Eye (tissue), 1 donor: ENCODE data around the gene MTMR12.
"Not testable (repeated sequence)": the region's sequence is repeated elsewhere in the genome, so short reads cannot be mapped to it uniquely, and the experiment has no call there.

Source experiments
- DNase-seq: peaks from one replicate; pipeline ENCODE4 v3.0.0-alpha.2; 2015

MTMR12 gene

DNA sequence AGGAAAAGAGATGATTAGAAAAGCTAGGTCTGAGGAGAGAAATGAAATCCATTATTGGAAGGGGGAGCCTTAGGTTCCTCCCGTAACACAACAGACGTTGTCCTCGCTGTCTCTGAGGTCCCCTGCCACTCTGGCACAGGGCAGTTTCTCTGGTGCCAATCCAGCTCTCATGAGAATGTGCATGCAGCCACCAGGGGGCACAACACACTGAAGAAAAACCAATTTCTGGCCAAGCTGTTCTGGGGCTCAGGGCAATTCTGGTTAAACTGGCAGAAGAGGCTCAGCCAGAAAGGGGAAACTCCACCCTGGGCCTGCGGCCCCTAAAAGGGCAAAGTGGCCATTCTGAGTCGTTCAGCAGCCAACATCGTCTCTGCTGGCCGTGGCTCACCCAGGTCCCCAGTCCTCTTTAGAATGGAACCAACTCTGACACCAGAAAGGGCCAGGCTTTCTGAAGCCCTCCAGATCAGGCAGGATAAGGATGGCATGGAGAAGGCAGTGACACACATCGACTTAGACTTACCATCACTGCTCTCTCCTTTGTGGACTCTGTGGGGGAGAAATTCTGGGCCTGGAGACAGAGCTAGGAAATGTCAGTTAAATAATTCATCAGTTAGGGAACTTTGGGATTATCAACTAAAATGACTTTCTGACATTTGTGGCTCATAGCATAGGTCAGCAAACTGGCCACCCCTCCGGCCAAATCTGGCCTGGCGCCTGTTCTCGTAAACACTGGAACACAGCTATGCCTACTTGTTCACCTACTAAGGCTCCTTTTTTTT lies 80.1 kb downstream of the MTMR12 start:
- DNase-seq, result peak; percentile 81

DNA sequence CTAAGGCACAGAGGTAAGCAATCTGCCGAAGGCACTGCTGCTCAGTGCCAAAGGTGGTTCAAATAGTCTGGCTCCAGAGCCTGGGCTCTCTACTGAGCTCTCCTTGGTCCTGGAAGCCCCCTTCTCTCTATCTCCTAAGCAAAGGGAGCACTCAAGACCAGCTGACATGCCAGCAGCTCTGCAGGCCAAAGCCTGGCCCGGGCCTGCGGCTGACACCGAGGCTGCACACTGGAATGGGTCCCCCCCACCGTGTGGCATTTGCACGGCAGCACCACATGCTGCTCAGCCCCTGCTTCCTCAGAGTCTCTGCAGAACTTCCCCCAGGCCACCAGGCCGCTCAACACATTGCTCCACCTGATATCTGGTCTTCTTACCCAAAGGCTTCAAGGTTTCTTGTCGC lies 80.8 kb downstream of the MTMR12 start:
- DNase-seq, result no peak

DNA sequence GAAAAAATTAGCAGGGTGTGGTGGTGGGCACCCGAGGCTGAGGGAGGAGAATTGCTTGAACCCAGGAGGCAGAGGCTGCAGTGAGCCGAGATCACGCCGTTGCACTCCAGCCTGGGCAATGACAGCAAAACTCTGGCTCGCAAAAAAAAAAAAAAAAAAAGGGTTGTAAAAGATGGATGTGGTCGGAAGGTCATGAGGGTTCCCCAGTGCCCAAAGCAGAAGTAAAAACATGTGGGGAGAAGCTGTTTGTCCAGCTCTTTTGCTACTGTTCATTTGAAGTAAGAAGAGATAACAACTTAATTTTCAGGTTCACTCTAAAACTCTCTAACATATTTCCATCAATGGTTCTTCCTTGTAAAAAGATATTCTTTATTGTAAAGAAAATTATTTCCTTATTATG lies 81.5 kb downstream of the MTMR12 start:
- DNase-seq, result no peak

DNA sequence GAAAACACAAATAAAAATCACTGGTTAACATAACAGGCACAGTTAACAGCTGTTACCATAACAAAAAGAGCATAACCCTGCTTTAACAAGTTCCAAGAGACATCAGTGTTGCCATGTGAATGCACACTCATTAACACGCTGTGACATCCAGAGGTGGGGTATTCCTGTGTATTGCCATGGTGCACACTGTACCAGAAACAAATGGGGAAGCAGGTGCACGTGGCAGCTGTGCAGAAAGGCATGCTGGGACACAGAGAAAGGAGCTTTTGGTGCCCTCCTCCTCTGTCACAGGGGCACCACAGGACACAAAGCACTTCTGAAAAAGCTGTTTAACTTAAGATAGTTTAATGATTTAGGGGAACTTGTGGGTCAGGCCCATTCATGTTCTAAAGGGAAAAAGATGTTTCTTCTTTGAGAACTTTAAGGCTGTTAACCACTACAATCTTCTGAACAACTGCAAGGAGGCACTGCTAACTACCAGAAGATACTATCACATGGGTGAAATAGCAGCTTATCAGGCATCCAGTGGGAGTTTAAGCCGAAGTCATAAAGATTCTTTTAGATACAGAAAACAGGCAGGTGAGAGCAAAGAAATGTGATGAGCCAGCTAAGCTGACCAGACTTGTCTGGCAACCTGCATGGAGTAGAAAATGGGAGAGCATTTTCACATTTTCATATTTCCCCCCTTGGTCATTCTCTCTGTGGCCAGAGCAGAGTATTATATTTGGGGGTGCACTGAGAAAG lies 82.2 kb downstream of the MTMR12 start:
- peak; percentile 32 for DNase-seq

DNA sequence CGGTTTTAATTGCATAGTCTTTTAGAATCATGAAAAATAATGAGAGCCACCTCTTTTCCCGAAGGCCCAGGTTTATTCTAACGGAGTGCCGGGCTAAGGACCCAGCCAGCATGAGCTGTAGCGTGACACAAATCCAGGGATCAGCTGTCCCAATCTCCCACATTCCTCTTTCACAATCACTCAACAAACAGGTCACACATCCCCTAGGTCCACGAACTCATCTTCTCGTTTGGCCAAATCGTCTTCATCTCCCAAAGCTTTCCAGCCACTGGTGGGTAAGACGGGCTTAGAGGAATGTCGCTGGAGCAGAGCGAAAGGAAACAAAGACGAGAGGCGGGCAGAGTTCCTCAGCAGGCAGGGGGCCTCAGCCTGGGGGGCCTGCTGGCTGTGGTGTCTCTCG lies 83.2 kb downstream of the MTMR12 start:
- DNase-seq, result no peak

DNA sequence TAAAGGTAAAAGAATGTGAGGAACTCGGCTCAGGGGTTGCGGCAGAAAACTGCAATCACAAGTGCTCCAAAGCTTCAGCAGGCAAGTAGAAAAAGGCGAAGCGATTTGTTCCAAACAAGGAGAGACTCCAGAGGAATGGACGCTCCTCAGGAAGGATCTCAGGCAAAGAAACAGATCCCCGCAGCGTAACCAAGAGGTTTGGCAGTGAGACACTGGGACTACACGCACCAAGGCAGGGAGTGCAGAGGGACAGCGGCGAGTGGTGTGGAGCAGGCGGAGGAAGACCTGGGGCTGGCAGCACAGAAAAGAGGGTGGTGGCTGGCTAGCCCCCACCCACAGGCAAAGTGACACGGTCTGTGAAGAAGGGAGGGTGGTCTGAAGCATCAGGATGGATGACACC lies 83.9 kb downstream of the MTMR12 start:
- no peak for DNase-seq

DNA sequence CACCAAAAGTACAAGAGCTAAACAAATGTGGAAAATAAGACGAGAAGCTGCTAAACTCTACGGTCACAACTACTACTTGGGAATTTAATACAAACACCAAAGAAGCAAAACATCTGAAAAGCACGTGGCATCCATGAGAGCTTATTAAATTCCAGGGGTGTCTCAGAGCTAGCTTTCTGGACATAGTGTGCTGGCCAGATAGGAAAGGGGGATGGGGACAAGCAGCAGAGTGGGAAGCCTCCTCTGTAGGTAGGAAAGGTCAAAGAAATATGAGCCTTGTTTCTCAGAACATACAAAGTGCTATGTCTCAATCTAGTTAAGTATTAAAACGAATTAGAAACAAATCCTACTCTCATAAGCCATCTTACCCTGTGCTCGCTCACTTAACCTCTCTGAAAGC lies 87.3 kb downstream of the MTMR12 start:
- DNase-seq, result peak; percentile 30

DNA sequence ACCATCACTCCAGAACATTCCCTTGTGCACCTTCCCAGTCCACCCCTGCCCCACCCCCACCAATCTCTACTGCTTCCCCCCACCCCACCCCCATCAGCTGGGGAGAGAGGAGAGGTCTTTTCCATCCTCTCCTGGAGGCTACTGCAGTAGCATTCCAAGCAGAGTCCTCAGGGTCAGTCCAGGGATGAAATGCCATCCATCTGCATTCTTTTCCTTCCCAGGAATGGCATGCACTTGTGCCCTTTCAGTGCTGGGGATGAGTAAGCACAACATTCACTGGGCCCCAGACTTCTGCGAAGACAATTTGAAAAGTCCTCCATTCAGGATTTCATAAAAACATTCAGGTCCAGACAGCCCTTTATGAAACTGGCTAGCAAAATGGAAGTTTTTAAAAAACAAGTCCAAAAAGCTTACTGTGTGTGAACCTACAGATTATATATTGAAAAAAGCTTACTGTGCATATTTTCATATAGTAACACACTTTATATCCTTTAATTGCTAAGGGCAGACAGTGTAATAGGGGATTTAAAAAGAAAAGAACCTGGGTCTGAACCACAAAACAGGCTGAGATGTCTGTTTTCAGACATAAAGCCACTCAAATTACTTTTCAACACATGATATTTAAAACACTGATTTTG lies 88.6 kb downstream of the MTMR12 start:
- peak; percentile 30 for DNase-seq

DNA sequence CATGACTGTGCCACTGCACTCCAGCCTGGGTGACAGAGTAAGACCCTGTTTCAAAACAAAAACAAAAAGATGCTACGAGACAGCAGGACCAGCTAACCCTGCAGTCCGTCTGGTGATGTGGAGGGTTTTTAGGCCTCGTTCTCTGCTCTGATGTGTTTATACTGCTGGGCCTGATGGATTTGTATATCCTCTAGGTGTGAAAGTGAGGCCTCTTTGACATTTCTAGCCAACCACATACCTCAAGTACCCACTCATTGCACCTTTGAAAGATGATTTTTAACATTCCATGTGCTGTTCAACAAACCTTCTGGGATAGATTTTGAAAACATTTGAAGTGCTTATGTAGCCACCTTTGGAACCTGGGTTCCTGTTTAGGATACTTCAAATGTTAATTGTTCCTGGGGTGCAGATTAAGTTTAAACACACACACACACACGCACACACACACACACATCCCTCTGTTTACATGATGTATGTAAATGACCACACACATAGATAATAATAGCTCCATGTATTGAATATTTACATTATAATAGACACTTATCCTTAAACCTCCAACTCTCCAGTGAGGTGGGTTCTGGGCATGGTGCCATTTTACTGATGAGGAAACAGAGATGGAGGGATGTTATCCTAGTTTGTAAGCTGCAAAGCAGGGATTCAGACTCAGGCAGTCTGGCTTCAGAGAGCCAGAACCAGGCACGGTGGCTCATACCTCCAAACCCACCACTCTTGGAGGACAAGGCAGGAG lies 89.8 kb downstream of the MTMR12 start:
- DNase-seq, result no peak

DNA sequence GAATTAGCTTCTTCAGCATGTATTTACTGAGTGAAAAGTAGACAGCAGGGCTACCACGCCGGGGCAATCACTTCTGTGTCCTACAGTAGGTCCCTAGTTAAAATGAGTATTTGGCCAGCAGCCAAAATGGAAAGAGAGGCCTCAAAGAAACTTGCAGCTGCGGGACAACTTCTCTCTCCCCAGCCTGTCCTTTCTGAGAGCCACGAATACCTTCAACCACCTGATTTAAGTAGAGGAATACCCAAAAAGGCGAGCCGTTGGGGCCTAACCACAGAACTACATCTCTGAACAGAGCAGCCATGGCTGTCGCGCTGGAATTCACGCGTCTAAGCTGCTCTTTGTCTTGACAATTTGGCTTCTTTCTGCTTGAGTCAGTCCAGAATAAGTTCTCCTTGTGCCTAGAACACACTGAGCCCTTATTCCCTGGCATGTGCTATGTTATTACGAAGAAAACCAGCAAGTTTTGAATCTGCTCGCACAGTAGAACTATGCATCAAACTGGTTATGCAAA lies 94.8 kb downstream of the MTMR12 start:
- peak; percentile 63 for DNase-seq

DNA sequence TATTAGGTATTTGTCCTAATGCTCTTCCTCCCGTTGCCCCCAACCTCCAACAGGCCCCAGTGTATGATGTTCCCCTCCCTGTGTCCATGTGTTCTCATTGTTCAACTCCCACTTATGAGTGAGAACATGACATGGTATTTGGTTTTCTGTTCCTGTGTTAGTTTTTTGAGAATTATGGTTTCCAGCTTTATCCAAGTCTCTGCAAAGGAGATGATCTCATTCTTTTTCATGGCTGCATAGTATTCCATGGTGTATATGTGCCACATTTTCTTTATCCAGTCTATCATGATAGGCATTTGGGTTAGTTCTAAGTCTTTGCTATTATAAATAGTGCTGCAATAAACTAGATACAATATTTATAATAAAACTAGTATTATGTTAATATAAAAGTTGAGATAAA lies 98.4 kb downstream of the MTMR12 start:
- DNase-seq, result not testable (repeated sequence)

DNA sequence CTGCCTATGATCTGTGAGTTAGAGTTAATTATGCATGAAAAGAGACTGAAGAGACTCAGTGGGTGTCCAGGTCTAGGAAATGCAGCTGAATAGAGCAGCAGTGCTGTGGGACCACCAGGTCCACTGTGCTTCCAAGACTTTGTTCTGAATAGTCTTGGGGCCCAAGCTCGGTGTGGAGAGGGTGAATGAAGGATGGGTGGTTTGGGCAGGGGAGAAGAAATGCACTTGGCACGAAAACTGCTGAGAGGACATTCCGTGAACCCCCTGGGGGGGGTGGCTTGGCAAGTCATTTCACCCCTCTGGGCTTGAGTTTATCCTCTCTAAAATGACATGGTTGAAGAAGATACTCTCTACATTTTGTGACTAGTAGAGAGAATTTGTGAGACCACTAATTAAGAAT lies 102.6 kb downstream of the MTMR12 start:
- DNase-seq, result no peak

DNA sequence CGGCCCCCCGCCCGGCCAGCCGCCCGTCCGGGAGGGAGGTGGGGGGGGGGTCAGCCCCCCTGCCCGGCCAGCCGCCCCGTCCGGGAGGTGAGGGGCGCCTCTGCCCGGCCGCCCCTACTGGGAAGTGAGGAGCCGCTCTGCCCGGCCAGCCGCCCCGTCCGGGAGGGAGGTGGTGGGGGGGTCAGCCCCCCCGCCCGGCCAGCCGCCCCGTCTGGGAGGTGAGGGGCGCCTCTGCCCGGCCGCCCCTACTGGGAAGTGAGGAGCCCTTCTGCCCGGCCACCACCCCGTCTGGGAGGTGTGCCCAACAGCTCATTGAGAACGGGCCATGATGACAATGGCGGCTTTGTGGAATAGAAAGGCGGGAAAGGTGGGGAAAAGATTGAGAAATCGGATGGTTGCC lies 103.9 kb downstream of the MTMR12 start:
- not testable (repeated sequence) for DNase-seq

DNA sequence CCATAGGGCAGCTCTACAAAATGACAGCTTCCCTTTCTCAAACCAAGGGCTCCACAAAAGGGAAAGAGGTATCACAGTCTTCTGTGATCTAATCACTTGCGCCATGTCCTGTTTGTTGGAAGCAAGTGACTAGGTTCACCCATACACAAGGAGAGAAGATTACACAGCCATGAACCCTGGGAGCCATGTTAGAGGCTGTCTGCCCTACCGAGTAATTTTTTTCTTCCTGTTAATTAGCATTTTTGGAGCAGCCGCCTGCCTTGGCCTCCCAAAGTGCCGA lies 105.4 kb downstream of the MTMR12 start:
- DNase-seq, result no peak

DNA sequence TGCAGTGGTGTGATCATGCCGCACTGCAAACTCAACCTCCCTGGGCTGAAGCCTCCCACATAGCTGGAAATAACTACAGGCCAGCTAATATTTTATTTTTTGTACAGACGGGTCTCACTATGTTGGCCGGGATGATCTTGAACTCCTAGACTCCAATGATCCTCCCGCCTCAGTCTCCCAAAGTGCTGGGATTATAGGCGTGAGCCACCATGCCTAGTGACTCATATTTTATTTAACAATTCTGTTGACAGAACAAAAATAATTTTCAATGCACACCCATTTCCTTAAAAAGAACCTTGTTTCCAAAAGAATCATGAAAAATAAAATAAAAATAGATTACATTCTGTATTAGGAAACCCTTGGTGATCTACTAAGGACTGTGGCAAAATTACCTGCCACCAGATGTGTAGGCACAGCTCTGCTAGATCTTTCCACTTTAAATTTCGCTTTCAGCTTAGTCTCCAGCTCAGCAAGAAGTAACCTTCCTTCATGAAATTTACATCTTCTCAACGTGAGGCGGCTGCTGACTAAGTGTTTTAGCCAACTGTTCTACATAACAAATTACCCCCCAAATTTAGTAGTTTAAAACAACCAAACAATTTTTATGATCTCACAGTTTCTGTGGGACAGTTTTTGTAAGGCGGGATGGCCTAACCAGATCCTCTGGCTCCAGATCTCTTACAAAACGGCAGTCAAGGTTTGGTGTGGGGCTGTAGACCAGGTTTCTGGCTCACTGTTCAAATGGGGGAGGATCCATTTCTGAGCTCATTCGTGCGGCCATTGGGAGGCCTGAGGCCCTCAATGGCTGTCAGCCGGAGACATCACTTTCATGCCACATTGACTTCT lies 106.0 kb downstream of the MTMR12 start:
- DNase-seq, result no peak

DNA sequence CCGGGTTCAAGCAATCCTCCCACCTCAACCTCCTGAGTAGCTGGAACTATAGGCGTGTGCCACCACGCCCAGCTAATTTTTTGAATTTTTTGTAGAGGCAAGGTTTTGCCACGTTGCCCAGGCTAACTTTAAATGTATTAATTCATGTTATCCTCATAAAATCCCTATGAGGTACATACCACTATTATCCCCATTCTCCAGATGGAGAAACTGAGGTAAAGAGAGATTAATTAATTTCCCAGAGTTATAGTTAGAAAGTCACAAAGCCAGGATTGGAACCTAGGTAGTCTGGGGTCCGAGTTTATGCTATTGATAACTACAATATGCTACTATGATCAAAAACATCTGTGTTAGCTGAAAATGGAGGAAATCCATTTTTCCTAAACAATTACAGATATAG lies 106.7 kb downstream of the MTMR12 start:
- DNase-seq, result no peak

DNA sequence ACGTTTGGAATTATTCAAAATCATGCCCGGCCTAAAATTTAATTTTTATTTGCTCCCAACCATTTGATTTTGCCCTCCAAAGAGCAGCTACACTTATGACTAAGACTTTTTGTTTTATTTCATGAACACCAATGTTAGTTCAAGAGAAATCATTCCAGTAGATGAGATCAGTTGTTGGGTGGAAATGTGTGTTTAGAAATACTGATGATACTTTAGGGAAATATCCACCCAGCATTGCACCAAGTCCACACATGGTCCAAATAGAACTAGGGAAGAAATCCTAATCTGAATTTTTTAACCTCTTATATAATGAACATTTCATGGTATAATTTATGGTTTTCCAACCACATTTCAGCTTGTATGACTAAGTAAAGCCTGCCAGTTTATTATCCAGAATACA lies 110.3 kb downstream of the MTMR12 start:
- DNase-seq, result no peak

DNA sequence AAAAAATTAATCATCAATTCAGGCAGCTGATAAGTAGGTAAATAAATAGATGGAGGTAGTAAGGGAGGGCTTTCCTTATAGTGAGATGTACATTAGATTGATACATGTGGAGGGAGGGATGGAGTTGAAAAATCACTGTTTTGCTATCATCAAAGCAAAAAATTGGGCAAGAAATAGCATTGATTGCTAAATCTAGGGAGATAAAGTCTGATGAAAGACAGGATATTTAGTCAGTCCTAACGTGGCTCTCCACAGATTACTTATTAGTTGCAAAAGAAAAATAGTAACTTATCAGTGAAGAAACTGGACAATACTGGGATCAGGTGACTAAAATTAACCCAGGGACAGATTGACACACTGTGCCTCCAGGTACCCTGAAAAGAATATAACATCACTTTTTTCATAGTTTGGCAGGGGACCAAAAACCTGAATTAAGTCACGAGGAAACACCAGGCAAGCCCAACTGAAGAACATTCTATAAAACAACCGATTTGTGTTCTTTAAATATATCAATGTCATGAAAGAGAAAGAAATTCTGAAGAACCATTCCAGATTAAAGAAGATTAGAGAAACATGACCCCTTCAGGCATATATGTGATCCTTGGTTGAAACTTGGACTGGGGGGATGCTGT lies 111.5 kb downstream of the MTMR12 start:
- DNase-seq, result no peak

DNA sequence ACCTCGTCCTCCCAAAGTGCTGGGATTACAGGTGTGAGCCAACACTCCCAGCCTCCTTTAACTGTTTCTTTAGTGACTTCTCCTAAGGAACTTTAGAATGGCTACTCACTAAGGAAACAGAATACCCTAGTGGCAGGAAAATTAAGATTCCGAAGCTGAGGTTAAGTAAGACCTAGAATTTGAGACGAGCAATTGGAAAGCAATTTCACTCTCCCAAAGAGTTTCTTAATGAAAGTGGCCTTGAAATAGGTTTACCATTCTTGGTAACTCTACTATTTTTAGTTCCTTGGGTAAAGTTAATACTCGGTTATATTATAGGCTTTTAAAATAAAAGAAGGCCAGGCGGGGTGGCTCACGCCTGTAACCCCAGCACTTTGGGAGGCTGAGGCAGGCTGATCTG lies 115.7 kb downstream of the MTMR12 start:
- DNase-seq, result no peak

DNA sequence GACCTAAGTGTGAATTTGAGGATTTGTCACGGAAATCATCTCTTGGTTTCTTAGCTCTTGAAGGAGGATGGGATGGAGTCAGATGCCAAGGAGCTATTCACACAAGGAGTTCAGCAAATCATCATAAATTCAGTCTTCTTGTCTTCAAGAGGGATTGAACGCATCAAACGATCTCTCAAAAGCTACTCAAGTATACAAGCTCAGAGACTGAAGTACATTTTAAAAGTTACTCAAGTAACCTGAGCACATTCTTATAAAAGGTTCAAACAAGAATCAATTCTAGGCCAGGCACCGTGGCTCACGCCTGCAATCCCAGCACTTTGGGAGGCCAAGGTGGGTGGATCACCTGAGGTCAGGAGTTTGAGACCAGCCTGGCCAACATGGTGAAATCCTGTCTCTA lies 117.5 kb downstream of the MTMR12 start:
- no peak for DNase-seq

DNA sequence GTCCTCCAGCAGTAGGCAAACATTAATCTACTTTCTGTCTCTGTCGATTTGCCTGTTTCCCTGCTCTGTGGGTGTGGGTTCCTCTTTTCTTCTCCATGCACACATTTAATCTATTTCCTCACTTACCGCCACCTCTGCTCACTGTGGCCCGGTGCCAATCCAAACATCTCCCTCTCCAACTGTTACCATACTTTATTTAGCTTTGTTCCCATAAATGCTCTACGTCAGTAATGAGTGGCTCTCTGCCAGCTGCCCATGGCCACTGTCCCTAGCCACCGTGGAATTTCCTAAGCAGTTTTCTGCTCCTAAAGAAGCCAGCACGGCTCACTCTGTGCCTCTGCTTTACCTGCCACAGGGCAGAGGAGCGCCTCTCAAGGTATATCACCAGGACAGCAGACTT lies 119.1 kb downstream of the MTMR12 start:
- peak; percentile 80 for DNase-seq

DNA sequence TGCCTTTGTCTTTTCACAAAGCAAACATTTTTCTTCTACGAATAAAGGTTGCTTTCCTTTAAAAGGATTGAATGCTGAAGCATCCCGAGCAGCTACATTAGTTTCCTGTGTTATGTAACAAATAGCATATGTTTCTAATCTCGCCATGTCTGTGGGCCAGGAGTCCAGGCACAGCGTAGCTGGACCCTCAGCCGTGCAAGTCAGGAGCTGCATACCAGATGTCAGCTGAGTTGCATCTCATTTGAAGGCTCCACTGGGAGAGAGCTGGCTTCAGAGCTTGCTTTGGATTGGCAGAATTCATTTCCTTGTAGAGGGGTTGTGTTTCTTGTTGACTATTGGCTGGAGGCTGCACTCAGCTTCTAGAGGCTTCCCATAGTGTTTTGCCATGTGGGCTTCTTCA lies 122.6 kb downstream of the MTMR12 start:
- peak; percentile 74 for DNase-seq
